HG03175 (cell line): ENCODE data around the gene ZNRF4.

Source experiments
- ATAC-seq: cut with Tn5 transposase; IDR thresholded peaks from one replicate; pipeline ENCODE4 v1.9.1; 2021; ENCODE audit warnings: mild to moderate bottlenecking, moderate library complexity; ENCODE audit not compliant: unreplicated experiment

ZNRF4 gene

GRCh38 chr19:5501907-5502306 is 46.7 kb downstream of the ZNRF4 start:
- ATAC-seq: no peak

DNA sequence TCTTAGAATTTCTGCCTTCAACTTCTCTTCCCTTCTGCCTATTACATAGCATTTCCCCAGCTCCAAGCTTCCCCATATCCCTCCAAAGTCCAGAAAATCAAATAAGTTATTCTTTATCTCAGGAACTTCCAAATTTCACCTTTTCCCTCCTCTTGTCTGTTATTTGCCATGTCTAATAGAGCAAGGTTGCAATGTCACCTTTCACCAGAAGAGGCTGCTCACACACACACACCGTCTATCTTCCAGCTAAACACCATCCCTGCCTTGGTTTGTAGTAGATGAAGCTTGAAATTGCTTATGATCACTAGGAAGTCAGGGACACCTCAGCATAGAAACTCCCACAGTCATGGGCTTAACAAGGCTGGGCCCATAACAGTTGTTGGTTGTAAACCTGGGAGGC is 48.4 kb downstream of the ZNRF4 start:
- no peak for ATAC-seq

GRCh38 chr19:5504114-5504513 is 48.9 kb downstream of the ZNRF4 start:
- no peak for ATAC-seq
